Endometrial microvascular endothelial cells (primary cell): ENCODE results near the gene KRTAP10-1. TPM values are rescaled to one million over a fixed set of nuclear protein-coding genes. Genes with fewer than 3 reads are reported as not detected.

ENCODE experiments used
- in situ Hi-C: cut with HindIII; loops from 2 replicates; pipeline ENCODE4 v1.10.0; 2017; ENCODE audit warnings: low sequenced_read_pairs, low pct_unique_long_range_greater_than_20kb; ENCODE audit errors: inconsistent ontology term
- total RNA-seq: library from RNA; depleted of rRNA; stranded (reverse); fragments of >200 nt; gene quantifications from one replicate; pipeline ENCODE4 v1.2.3, GENCODE V29; 2015; ENCODE audit errors: inconsistent ontology term

The KRTAP10-1 gene
- total RNA-seq, 1 donor from 2014 or later: not detected

DNA sequence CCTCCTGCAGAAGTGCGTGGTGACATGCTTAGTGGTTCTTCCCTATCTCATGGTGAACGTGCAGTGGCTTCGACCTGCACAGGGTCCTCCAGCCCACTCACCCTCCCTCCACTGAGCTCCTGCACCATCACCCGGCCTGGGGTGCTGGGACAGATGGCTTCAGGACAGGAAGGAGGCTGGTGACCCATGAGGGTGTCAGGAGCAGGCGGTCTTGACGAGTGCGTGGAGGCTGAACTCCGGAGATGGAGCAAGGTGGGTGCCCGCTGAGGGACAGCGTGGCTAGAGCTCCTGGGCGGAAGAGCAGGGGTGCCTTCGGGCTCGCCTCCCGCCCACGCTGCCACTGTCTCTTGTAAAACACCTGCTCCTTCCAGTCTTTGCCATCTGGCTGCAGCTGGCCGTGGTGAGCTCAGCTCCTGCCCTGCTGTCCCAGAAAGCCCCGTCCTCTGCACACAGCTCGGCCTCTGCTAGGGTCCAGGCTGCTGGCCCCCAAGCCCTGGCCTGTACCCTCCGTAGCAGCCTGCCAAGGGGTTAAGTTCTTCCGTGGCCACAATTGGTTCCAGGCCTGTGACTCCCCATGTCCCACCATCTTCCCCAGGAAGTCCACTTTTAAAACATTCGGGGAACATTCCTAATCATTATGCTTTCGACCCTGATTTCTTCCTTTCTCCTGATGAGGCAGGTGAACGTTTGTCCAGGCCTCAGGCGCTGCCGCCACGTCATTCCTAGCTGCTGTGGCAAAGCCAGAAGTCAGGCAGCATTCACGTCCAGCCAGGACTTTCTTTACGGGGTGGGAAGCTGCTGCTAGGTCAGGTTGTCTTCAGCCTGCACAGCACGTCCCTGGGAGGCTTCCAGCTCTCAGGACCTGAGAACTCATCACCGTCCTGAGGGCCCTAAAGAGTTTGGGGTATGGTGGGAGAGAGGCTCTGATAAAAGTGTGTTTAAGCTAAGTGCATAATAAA, 8.1 kb downstream of the KRTAP10-1 start:
- in situ Hi-C loops: no loop called here

- in situ Hi-C loops: no loop called here
These were observed 8.9 kb downstream of the KRTAP10-1 start for GRCh38 chr21:44530903-44531605.

GRCh38 chr21:44530221-44530902, 9.6 kb downstream of the KRTAP10-1 start:
- in situ Hi-C loops: no loop called here

DNA sequence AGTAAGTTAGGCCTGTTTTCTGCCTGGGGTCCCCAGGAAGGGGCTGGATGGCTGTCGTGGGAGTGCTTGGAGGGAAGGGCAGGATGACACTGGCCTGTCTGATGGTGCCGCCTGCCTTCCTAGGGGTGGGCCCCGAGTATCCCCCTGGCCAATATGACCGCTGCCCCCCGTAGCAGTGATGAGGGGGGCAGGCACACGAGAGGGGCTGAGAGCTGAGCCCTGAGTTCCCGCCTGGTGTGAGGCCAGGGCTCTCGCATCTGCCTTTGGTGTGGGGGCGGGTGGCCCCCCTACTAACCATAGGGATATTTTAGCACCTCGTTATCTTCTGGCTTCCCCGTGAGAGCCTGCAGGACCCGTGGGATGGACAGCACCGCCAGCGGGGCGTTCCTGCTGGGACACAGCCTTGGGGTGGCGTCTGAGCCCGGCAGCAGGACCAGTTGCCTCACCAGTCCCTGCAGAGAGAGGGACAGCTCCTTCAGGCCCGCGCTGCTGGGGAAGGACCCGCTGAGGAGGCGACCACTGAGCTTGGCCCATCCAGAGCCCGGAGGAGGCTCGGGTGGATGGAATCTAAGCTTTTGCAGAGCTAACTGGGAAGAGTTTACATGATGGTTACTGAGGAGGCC, 10.4 kb downstream of the KRTAP10-1 start:
- in situ Hi-C loops: no loop called here

- in situ Hi-C loops: no loop called here
These were observed 11.0 kb downstream of the KRTAP10-1 start for GRCh38 chr21:44529011-44529421.

DNA sequence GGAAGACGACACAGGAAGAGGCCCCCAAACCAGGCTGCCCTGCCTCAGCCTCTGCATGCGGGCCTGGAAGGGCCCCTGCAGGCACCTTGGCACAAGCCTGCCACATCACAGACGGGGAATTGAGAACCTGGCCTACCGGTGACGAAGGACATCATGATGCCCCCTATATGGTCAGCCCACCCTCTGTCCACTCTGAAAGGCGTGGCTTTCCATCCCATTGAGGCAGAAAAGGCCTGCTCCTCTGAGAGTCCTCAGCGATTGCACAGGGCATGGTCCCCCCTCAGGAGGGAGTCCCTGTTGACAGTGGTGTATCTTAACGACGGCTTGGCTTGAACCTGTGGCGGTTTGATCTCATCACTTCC, 11.4 kb downstream of the KRTAP10-1 start:
- in situ Hi-C loops: no loop called here

- in situ Hi-C loops: no loop called here
These were observed 11.9 kb downstream of the KRTAP10-1 start for GRCh38 chr21:44527983-44528633.

- in situ Hi-C loops: no loop called here
These were observed 12.6 kb downstream of the KRTAP10-1 start for GRCh38 chr21:44527156-44527982.

- in situ Hi-C loops: no loop called here
These were observed 13.6 kb downstream of the KRTAP10-1 start for GRCh38 chr21:44526096-44526997.

DNA sequence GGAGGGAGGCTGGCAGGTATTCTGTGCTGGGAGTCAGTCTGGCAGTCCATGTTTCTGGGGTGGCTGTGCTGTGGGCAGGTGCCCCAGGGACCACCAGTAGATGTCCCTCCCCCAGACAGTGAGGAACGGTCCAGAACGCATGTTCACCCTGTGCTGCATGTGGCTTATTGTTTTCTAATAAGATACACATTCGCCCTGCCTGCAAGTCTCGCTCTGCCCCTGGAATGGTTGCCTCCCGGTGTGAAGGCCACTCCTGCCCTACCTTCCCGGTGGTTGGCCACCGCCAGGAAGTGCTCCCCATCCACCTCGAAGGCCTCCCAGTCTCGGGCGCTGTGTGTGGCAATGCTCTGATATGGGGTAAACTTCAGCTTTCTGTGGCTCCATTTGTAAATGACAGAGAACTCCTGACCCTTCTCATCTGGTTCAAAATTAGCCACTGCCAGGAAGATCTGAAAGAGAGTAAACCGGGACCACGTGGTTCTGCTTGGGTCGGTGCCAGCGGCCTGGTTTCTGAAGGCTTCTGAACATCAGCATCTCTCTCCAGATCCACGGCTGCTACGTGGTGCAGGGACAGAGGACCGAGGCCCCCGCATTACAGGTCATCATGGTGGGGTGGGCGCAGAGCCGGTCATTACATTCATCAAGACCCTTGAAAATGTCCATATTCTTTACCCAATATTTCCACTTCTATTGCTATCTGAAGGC, 14.5 kb downstream of the KRTAP10-1 start:
- in situ Hi-C loops: no loop called here

GRCh38 chr21:44524414-44525371, 15.3 kb downstream of the KRTAP10-1 start:
- in situ Hi-C loops: no loop called here

- in situ Hi-C loops: no loop called here
These were observed 16.2 kb downstream of the KRTAP10-1 start for GRCh38 chr21:44523567-44524413.

DNA sequence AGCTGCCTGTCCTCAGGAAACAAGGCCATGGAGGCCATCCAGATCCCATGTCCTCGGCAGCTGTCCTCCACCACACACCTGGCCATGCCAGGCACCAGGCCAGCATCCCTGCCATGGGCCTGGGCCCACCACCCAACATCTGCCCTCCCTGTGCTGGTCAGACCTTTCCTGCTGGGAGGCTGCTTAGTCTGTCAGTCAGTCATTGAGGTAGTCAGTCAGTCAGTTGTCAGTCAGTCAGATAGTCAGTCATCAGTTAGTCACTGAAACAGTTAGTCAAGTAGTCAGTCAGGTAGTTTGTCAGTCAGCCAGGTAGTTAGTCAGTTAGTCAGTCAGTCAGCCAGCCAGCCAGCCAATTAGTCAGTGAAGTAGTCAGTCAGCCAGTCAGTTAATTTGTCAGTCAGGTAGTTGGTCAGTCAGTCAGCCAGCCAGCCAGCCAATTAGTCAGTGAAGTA, 17.2 kb downstream of the KRTAP10-1 start:
- in situ Hi-C loops: no loop called here
